ENCODE measurements around the gene SLC35F1. TPM values are rescaled to one million over a fixed set of nuclear protein-coding genes. Genes with fewer than 3 reads are reported as not detected.

SLC35F1 gene
- total and polyA plus RNA-seq, 4 donors: 0.01 to 0.09 (median 0.08) TPM; not detected in 1

DNA sequence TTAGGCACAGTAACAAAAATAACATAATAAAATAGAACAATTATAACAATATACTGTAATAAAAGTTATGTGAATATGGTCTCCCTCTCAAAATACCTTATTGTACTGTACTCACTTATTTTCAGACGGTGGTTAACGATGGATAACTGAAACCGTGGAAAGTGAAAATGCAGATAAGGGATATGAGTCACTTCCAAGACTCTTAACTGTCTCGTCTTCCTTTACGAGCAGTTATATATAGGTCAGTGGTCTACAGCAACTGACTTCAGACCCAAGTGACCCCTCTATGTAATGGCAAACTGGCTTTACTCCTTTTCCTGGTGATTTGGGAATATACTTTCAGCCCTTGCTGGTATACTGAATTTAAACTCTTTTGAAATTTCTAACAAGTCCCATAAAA lies 261.4 kb downstream of the SLC35F1 start:
- H3K9me3 ChIP-seq (ENCODE audit: control insufficient read depth in 4 of 4, low read length in 3 of 4): peaks cover 0 to 2% (median 1%) of the 10 kb centered on the region in 4 donors
- TF ChIP-seq FOXA1 (IDR thresholded peaks at IDR 0.05) (no peak), RAD21 (IDR thresholded peaks at IDR 0.05) (no peak), NR2F2 (IDR thresholded peaks at IDR 0.05) (no peak), EGR1 (IDR thresholded peaks at IDR 0.05; ENCODE audit: low read depth in 2 of 2) (no peak), HNF4A (conservative IDR thresholded peaks at IDR 0.05) (no peak), GABPA (IDR thresholded peaks at IDR 0.05 in 1 of 2, conservative IDR thresholded peaks at IDR 0.05 in 1 of 2) (no peak), YY1 (IDR thresholded peaks at IDR 0.05) (no peak), MAX (IDR thresholded peaks at IDR 0.05) (no peak), JUND (IDR thresholded peaks at IDR 0.05) (no peak), ZBTB33 (IDR thresholded peaks at IDR 0.05) (no peak), HNF4G (IDR thresholded peaks at IDR 0.05) (no peak), RXRA (IDR thresholded peaks at IDR 0.05) (no peak), SP1 (IDR thresholded peaks at IDR 0.05) (no peak), CTCF (IDR thresholded peaks at IDR 0.05; ENCODE audit: low read depth, low read length, missing input control) (no peak), FOXA2 (IDR thresholded peaks at IDR 0.05) (no peak), TAF1 (conservative IDR thresholded peaks at IDR 0.05) (no peak)
- TF ChIP-seq, protein P1, sequence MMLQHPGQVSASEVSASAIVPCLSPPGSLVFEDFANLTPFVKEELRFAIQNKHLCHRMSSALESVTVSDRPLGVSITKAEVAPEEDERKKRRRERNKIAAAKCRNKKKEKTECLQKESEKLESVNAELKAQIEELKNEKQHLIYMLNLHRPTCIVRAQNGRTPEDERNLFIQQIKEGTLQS (IDR thresholded peaks at IDR 0.05): no peak
- TF ChIP-seq, protein P2, sequence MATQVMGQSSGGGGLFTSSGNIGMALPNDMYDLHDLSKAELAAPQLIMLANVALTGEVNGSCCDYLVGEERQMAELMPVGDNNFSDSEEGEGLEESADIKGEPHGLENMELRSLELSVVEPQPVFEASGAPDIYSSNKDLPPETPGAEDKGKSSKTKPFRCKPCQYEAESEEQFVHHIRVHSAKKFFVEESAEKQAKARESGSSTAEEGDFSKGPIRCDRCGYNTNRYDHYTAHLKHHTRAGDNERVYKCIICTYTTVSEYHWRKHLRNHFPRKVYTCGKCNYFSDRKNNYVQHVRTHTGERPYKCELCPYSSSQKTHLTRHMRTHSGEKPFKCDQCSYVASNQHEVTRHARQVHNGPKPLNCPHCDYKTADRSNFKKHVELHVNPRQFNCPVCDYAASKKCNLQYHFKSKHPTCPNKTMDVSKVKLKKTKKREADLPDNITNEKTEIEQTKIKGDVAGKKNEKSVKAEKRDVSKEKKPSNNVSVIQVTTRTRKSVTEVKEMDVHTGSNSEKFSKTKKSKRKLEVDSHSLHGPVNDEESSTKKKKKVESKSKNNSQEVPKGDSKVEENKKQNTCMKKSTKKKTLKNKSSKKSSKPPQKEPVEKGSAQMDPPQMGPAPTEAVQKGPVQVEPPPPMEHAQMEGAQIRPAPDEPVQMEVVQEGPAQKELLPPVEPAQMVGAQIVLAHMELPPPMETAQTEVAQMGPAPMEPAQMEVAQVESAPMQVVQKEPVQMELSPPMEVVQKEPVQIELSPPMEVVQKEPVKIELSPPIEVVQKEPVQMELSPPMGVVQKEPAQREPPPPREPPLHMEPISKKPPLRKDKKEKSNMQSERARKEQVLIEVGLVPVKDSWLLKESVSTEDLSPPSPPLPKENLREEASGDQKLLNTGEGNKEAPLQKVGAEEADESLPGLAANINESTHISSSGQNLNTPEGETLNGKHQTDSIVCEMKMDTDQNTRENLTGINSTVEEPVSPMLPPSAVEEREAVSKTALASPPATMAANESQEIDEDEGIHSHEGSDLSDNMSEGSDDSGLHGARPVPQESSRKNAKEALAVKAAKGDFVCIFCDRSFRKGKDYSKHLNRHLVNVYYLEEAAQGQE (IDR thresholded peaks at IDR 0.05): no peak
- no peaks in the 10 kb centered on the region for H3K36me3 ChIP-seq (ENCODE audit: control insufficient read depth in 4 of 4, insufficient read depth in 3 of 4, low read depth in 1 of 4, low read length in 3 of 4)
- H3K9ac ChIP-seq (ENCODE audit: low read depth in 1 of 2, low read length in 2 of 2): no peak overlapping the region
- H3K27me3 ChIP-seq (ENCODE audit: control insufficient read depth in 4 of 4, insufficient read depth in 4 of 4, low read length in 3 of 4): no peaks in the 10 kb centered on the region
- DNase-seq (ENCODE audit: low spot score): no peak
- H3K4me1 ChIP-seq (ENCODE audit: control insufficient read depth in 4 of 4, insufficient read depth in 4 of 4, low read length in 3 of 4): no peaks in the 10 kb centered on the region
- no peak overlapping the region for H3K4me3 ChIP-seq (ENCODE audit: low read depth in 1 of 3, low read length in 3 of 3)
- 61% methylated on average over 5 of the region's 5 CpGs for WGBS
- no peak overlapping the region for H3K27ac ChIP-seq (ENCODE audit: low read depth in 1 of 2, low read length in 2 of 2)

Measured in liver (tissue), 9 donors.